Breast epithelium (tissue), 3 donors: ENCODE data around the gene CCND1.

Source experiments
- CTCF ChIP-seq, 3 donors: fragments of 450-650 bp; IDR thresholded peaks; one replicate each; pipeline ENCODE4 v1.5.1; 2016 to 2017; ENCODE audit warnings: antibody characterized with exemption in 3 of 3, mild to moderate bottlenecking in 3 of 3, moderate library complexity in 3 of 3
- POLR2A ChIP-seq: fragments of 450-650 bp; IDR thresholded peaks from one replicate; pipeline ENCODE4 v1.6.1; 2016; ENCODE audit warnings: antibody characterized with exemption, mild to moderate bottlenecking, moderate library complexity
- POLR2AphosphoS5 ChIP-seq, 3 donors: sonication (generic); formaldehyde crosslinking; IDR thresholded peaks; one replicate each; pipeline ENCODE4 v1.6.1; 2017; ENCODE audit warnings: antibody characterized with exemption in 3 of 3

GRCh38 chr11:69656536-69657455 lies 15.8 kb downstream of the CCND1 start:
- TF ChIP-seq CTCF (IDR thresholded peaks at IDR 0.05) (no peak), POLR2A (no peak), POLR2AphosphoS5 (IDR thresholded peaks at IDR 0.05) (no peak)
